Islet of Langerhans (tissue), 1 donor: ENCODE measurements around the gene CAVIN1.
"Not testable (repeated sequence)": the region's sequence is repeated elsewhere in the genome, so short reads cannot be mapped to it uniquely, and the experiment has no call there.

Experiments used
- FAIRE-seq: peaks from one replicate; lab custom pipeline; 2011; peaks lifted over from hg19 to GRCh38; lab: Jason Lieb, UNC

CAVIN1 gene

GRCh38 chr17:42422958-42423712 lies at the start of gene CAVIN1:
TSS of gene CAVIN1 (minus strand) at chr17:42423256. CDS start at chr17:42423097, 159 bp downstream.
- no peak for FAIRE-seq

- no peak for FAIRE-seq
These were observed 44.8 kb upstream of the CAVIN1 start for GRCh38 chr17:42467889-42468288.

GRCh38 chr17:42463976-42464400 lies 40.9 kb upstream of the CAVIN1 start:
- FAIRE-seq, result no peak

- no peak for FAIRE-seq
These were observed 37.3 kb upstream of the CAVIN1 start for GRCh38 chr17:42460371-42460770.

GRCh38 chr17:42459801-42460281 lies 36.8 kb upstream of the CAVIN1 start:
- FAIRE-seq, result no peak

- FAIRE-seq, result no peak
These were observed 36.3 kb upstream of the CAVIN1 start for GRCh38 chr17:42459256-42459800.

- FAIRE-seq, result no peak
These were observed 35.6 kb upstream of the CAVIN1 start, which contains the start of gene ATP6V0A1 for GRCh38 chr17:42458497-42459255. TSS of gene ATP6V0A1 (plus strand) at chr17:42458878. CDS start at chr17:42460895, 2,017 bp downstream.

GRCh38 chr17:42457107-42457792 lies 34.2 kb upstream of the CAVIN1 start:
- no peak for FAIRE-seq

GRCh38 chr17:42456223-42457106 lies 33.4 kb upstream of the CAVIN1 start:
- FAIRE-seq, result no peak

- not testable (repeated sequence) for FAIRE-seq
These were observed 31.9 kb upstream of the CAVIN1 start for GRCh38 chr17:42454987-42455386.

GRCh38 chr17:42453439-42453838 lies 30.4 kb upstream of the CAVIN1 start:
- no peak for FAIRE-seq

GRCh38 chr17:42451270-42451669 lies 28.2 kb upstream of the CAVIN1 start:
- FAIRE-seq, result not testable (repeated sequence)

- not testable (repeated sequence) for FAIRE-seq
These were observed 26.8 kb upstream of the CAVIN1 start for GRCh38 chr17:42449838-42450237.

GRCh38 chr17:42449176-42449575 lies 26.1 kb upstream of the CAVIN1 start:
- not testable (repeated sequence) for FAIRE-seq

GRCh38 chr17:42442196-42442565 lies 19.1 kb upstream of the CAVIN1 start:
- FAIRE-seq, result no peak

- FAIRE-seq, result no peak
These were observed 18.5 kb upstream of the CAVIN1 start for GRCh38 chr17:42441371-42442195.

GRCh38 chr17:42438600-42439567 lies 15.8 kb upstream of the CAVIN1 start:
- no peak for FAIRE-seq

- no peak for FAIRE-seq
These were observed 13.3 kb upstream of the CAVIN1 start for GRCh38 chr17:42436391-42436790.

GRCh38 chr17:42431758-42432161 lies 8.7 kb upstream of the CAVIN1 start:
- FAIRE-seq, result no peak
